BE2C (cell line): ENCODE data around the gene CEP350.

ENCODE experiments used
- DNase-seq: peaks from one replicate; pipeline ENCODE4 v3.0.0-alpha.2; 2020
- H3K27me3 ChIP-seq: fragments of 250-450 bp; sonication (Bioruptor Pico); 2 replicates; pipeline ENCODE4 v1.5.1; 2020; ENCODE audit warnings: mild to moderate bottlenecking
- H3K36me3 ChIP-seq: fragments of 250-450 bp; sonication (Bioruptor Pico); 2 replicates; pipeline ENCODE4 v1.5.1; 2020; ENCODE audit warnings: mild to moderate bottlenecking
- H3K4me1 ChIP-seq: fragments of 250-450 bp; sonication (Bioruptor Pico); 2 replicates; pipeline ENCODE4 v1.5.1; 2020
- H3K4me3 ChIP-seq: 2 replicates; pipeline ENCODE4 v1.5.1; 2011; ENCODE audit warnings: low read depth, low read length
- H3K9me3 ChIP-seq: fragments of 250-450 bp; sonication (Bioruptor Pico); 2 replicates; pipeline ENCODE4 v1.5.1; 2020
- CTCF ChIP-seq: IDR thresholded peaks from 2 replicates; pipeline ENCODE4 v1.5.1; 2012; ENCODE audit warnings: mild to moderate bottlenecking, low read depth, low read length

The CEP350 gene

GRCh38 chr1:179938752-179939151 is 15.9 kb upstream of the CEP350 start:
- Histone ChIP-seq H3K9me3 (no peaks in the 10 kb centered on the region), H3K27me3 (no peaks in the 10 kb centered on the region), H3K4me3 (no peak overlapping the region), H3K4me1 (0 out of 2 replicates have a peak, but pooled peaks cover 3% of the 10 kb centered on the region), H3K36me3 (no peaks in the 10 kb centered on the region)
- no peak for TF ChIP-seq CTCF
- DNase-seq = no peak

GRCh38 chr1:179939941-179940340 is 14.7 kb upstream of the CEP350 start:
- Histone ChIP-seq H3K4me1 (0 out of 2 replicates have a peak, but pooled peaks cover 3% of the 10 kb centered on the region), H3K9me3 (no peaks in the 10 kb centered on the region), H3K27me3 (no peaks in the 10 kb centered on the region), H3K4me3 (no peak overlapping the region), H3K36me3 (no peaks in the 10 kb centered on the region)
- TF ChIP-seq CTCF = no peak
- DNase-seq = no peak

- H3K27me3 ChIP-seq = no peaks in the 10 kb centered on the region
- H3K4me1 ChIP-seq = 0 out of 2 replicates have a peak, but pooled peaks cover 1% of the 10 kb centered on the region
- no peak overlapping the region for H3K4me3 ChIP-seq
- no peak for DNase-seq
- no peak for TF ChIP-seq CTCF
- H3K36me3 ChIP-seq = no peaks in the 10 kb centered on the region
- no peaks in the 10 kb centered on the region for H3K9me3 ChIP-seq
These were observed 13.2 kb upstream of the CEP350 start for GRCh38 chr1:179941454-179941853.

- TF ChIP-seq CTCF = no peak
These were observed 4.0 kb upstream of the CEP350 start for GRCh38 chr1:179950651-179951050.

GRCh38 chr1:179951383-179952144 is 3.0 kb upstream of the CEP350 start:
- H3K4me3 ChIP-seq = no peak overlapping the region
- DNase-seq = no peak
- no peaks in the 10 kb centered on the region for H3K27me3 ChIP-seq
- TF ChIP-seq CTCF = no peak
- H3K36me3 ChIP-seq = no peaks in the 10 kb centered on the region
- H3K9me3 ChIP-seq = no peaks in the 10 kb centered on the region
- no peaks in the 10 kb centered on the region for H3K4me1 ChIP-seq

More at GRCh38 chr1:179950651-179951050, 4.0 kb upstream of the CEP350 start:
- no peak for DNase-seq
- H3K27me3 ChIP-seq = no peaks in the 10 kb centered on the region
- H3K4me1 ChIP-seq = no peaks in the 10 kb centered on the region
- no peaks in the 10 kb centered on the region for H3K36me3 ChIP-seq
- H3K4me3 ChIP-seq = no peak overlapping the region
- H3K9me3 ChIP-seq = no peaks in the 10 kb centered on the region

GRCh38 chr1:179952186-179952585 is 2.4 kb upstream of the CEP350 start:
- Histone ChIP-seq H3K36me3 (no peaks in the 10 kb centered on the region), H3K27me3 (no peaks in the 10 kb centered on the region), H3K4me1 (no peaks in the 10 kb centered on the region), H3K4me3 (no peak overlapping the region), H3K9me3 (no peaks in the 10 kb centered on the region)
- TF ChIP-seq CTCF = no peak
- no peak for DNase-seq
